HT1080 (cell line): ENCODE results near the gene AHI1. TPM values are rescaled to one million over a fixed set of nuclear protein-coding genes. Genes with fewer than 3 reads are reported as not detected.

Experiments
- DNase-seq: peaks from one replicate; pipeline ENCODE4 v3.0.0-alpha.2; 2015; ENCODE audit warnings: low read depth
- total RNA-seq: library from RNA; depleted of rRNA; stranded (reverse); fragments of >200 nt; shearing (Covaris generic); gene quantifications from 2 replicates; pipeline ENCODE4 v1.2.3, GENCODE V29; 2014

Gene AHI1
- total RNA-seq, 1 experiment from 2014 or later: 7.8 TPM

GRCh38 chr6:135334169-135334568 lies 163.4 kb downstream of the AHI1 start:
- peak; percentile 30 for DNase-seq

- DNase-seq: no peak
Measured at GRCh38 chr6:135331002-135331401, 166.5 kb downstream of the AHI1 start.

DNA sequence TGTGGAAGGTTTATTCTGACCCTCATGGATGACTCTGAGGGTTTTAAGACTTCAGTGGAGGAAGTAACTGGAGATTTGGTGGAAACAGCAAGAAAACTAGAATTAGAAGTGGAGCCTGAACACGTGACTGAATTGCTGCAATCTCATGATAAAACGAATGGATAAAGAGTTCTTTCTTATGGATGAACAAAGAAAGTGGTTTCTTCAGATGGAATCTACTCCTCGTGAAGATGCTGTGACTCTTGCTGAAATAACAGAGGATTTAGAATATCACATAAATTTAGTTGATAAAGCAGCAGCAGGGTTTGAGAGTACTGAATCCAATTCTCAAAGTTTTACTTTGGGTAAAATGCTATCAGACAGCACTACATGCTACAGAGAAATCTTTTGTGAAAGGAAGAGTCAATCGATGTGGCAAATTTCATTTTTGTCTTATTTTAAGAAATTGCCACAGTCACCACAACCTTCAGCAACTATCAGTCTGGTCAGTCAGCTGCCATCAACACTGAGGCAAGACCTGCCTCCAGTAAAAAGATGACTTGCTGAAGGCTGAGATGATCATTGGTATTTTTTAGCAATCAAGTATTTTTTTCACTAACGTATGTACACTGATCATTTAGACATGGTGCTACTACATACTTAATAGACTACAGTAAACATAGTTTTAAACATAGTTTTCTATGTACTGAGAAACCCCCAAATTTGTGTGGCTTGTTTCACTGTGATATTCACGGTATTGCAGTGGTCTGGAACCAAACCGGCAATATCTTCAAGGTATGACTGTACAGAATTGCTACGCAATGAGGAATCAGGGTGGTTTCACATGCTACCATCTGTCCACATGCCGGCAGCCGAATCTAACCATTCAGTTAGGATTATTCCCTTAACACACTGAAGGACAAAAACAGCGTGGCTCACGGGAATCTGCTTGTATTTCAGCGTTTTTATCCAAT lies 167.4 kb downstream of the AHI1 start:
- DNase-seq: no peak

GRCh38 chr6:135328136-135328535 lies 169.4 kb downstream of the AHI1 start:
- DNase-seq: no peak

DNA sequence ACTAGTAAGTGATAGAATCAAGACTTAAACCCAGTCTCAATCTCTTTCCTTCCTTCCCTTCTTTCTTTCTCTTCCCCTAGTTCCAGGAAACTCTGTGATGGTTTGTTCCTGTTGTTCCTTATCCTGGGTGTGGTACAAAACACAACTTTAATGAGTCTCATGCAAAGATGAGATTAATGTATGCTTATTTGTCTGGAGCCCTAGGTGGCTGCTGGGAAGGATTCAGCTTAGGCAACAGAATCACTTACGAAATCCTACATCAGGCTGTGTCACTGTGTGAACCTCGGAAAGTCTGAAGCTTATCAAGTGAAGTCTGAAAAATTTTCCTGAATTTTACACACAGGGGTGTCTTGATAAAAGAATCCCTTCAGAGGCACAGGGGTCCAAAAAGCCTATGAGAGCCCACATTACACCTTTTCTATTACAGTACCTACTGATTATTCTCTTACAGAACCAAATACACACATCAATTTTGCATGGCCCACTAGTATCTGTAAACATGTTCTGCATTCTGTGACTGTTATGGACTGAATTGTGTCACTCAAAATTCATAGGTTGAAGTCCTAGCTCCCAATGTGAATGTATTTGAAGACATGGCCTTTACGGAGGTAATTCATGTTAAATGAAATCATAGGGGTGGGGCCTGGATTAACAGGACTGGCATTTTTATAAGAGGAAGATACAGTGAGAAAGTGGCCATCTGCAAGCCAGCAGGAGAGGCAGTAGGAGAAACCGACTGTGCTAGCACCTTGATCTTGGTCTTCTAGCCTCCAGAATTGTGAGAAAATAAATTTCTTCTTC lies 171.7 kb downstream of the AHI1 start:
- DNase-seq: no peak

DNA sequence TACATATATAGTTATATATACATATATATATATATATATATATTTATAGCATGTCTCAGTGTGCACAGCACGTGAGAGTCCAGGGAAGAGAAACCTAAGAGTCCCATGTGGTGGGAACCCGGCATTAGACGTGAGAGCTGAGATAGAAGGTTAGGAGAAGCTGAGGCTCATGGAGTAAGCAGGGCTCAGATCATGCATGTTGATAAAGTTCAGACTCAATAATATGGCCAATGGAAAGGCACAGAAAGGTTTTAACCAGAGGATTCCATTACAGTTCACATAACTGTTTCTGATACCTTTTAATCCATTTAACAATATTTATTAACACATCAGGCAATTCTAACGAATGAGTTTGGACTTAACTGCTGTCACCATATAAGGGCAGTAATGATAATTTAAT lies 173.0 kb downstream of the AHI1 start:
- DNase-seq: no peak

DNA sequence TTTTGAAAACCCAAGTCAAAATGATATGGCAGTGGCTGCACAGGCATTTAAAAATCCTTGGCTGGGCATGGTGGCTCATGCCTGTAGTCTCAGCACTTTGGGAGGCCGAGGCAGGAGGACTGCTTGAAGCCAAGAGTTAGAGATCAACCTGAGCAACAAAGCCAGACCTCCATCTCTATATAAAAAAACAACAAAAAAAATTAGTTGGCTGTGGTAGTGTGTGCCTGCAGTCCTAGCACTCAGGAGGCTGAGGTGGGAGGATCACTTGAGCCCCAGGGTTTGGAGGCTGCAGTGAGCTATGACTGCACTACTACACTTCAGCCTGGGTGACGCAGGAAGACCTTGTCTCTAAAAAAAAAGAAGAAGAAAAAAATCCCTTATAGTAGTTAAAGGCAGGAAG lies 173.6 kb downstream of the AHI1 start:
- DNase-seq: no peak

DNA sequence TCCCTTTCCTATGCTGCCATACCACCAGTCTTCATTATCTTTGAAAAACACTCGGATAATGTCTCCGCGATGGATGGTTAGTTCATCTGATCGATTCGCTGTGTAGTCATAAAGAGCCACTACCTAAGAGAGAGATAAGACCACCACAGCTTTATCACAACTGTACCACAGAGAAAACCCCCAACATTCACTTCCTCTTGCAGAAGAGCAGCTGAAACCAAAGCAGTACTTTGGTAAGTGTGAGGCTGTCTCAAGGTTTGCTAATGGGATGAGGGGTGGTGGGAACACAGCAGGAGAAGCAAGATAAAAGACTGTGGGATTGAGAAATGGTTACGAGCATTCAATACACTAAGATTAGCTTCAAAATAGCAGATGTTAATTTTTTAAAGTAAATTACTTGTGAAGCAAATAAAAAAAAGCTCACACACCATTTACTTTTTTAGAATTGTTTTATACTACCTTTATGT lies 174.3 kb downstream of the AHI1 start:
- DNase-seq: no peak

DNA sequence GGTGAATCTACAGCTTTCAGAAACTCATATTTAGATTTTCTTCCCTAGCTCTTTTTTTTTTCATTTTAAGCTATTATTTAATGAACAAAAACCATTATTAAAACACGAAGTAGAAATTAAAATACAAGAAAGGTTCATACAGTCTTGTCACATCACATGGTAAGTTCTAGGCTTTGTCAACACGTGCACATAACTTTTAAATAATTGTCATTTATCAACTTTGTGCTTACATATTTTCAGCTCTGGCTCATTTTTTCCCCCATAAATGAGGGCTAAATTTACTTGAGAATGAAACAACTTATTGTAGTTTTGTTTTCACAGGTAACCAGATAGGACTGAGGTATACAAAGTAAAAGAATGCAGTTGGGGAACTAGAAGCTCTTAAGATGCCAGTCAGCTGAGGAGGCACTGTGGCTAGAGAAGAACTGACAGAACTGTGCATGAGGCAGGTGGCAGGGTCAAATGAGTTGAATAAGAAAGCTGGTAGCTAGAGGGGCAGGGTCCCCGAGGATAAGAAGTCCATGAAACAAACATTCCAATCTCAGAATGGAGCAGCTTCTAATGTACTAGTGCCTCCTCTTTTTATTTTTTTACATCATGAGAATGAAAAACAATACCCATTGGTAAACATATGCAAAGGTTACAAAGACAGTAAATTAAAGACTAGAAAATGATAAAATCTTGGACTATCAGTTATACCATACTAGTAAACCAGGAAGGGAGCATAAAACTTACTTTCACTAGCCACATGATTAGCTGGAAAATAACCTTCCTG lies 174.9 kb downstream of the AHI1 start:
- DNase-seq: no peak

DNA sequence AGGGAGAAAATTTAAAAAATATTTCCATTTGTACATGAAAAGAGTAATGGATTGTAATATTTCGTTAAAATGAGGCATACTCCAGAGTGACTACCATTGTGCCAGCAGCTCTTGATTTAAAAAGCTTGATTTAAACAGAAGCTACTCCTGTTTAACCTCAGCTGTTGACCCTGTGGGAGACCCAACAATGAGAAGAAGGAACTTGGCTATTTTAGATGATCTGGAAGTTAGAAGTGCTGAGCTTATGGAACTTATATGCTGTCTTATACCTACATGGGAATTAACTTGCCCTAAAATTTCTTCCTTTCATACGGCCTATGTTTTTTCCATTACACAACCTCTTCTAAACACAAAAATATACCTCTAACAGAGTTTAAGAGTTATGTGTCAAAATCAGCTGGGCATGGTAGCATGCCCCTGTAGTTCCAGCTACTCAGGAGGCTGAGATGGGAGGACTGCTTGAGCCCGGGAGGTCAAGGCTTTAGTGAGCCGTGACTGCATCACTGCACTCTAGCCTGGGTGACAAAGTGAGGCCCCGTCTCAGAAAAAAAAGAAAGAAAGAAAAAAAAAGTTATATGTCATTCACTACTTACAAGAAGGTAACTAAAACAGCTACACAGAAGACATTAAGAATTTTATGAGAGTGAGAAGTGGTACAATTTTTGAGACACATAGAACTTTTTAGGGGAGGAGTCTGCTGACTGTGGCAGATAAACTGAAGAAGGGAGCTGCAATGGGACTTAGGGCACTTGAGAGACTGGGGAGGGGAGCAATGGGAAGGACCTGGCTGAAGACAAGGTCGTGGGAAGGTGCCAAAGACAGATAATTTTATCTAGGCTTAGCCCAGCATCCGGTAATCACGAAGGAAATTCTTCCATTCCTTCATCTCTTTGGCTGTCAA lies 176.6 kb downstream of the AHI1 start:
- no peak for DNase-seq

DNA sequence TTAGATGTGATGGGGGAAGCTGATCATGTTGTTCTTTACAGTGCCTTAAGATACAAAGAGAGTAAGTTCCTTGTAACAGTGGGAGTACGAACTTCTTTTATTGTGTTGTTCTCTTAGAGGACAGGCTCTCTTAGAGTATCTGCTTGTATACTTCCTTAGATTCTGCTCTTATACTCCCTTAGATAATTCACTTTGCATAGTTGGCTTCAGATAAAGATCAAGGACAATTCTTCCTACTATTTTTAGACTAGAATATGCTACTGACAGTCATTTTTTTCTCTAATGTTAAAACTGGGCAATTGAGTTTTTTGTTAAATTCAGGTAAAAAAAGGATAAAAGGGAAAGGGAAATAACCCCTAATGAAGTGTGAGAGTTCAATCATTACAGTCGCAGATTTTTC lies 177.7 kb downstream of the AHI1 start:
- no peak for DNase-seq

DNA sequence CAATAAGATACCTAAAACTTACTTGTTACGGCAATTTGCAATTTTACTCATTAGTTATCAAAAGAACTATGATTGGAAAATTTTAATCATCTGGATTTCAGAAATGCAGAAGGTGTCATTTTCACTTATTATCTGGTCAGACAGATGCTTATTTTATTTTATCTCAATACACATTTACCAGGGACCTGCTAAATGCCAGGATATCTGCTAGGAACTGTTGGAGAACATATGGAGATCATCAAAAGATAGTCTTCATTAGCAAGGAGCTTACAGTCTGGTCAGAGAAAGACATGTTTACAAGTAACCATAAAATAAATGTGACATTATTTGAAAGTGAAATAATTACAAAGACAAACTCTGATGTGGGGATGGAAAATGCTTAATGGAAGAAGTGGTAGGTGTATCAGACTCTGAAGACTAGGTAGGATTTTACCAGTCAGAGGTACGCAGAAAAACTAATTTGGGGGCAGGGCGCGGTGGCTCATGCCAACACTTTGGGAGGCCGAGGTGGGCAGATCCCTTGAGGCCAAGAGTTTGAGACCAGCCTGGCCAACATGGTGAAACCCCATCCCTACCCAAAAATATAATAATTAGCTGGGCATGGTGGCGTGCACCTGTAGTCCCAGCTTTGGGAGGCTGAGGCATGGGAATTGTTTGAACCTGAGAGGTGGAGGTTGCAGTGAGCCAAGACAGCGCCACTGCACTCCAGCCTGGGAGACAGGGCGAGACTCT lies 178.6 kb downstream of the AHI1 start:
- no peak for DNase-seq

DNA sequence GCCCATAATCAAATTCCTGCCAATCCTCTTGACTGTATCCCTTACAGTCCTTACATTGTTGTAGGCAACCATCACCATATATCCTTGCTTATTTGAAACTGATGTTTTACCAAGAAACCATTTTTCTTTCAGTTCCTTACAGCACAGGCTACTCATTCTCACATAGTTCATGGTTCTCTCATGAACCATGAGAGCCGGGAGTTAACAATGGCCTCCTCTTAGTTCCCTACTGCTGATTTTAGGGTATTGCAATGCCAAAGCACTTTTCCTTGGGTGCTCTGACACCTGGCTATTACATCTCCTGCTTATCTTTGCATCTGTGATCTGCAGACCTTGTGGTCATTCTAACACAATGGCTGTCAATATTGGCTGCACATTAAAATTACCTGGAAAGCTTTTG lies 183.0 kb downstream of the AHI1 start:
- DNase-seq: no peak

DNA sequence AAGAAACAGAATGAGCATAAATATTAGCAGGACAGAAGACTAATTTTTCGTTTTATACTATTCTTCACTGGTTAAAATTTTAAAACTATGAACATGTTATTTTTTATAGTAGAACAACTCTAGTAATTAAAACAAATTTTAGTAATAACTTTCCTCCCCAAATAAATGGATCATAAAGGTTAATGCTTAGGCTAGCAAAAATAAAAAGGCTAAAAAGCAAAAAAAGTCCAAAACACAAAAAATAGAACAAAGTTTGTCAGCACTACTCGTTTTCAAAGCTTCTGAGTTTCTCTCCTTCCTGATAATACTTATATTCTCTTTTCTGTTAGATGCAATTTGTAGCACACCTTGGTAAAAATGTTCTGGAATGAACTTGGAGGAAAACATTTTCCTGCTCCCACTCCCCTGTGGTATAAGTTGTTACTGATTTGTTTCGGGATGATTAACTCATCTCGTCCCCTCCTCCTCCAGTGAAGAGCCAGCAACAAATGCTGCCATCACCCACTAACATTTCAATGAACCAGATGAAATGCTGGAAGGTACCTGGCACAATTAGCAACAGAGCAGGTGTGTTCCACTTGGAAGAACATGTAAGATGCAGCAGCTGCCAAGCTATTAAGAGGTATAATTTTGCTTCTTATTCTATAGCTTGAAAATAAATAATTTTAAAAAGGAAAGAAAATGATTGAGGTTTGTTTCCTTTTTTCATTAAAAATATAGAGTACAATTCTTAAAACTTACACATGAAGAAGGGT lies 185.9 kb downstream of the AHI1 start:
- DNase-seq: no peak

GRCh38 chr6:135310291-135310690 lies 187.2 kb downstream of the AHI1 start:
- no peak for DNase-seq

- no peak for DNase-seq
Measured at GRCh38 chr6:135306740-135307420, 190.7 kb downstream of the AHI1 start.

DNA sequence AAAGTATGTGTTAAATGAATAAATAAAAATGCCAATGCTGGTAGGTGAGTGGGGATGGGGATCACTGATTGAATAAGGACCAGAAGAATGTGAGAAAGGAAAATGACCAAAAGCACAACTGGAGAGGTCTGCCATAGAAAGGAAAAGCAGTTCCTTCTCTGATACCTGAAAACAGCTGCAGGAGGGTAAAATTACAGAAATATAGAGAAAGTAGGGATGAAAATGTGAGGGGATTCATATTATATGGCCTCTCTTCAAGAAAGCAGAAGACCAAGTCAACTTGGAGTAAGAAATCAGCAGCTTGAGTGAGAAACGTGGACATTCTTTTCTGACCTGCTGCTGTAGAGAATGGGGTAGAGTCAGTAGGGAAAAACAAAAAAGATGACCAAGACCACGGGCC lies 191.4 kb downstream of the AHI1 start:
- DNase-seq: no peak

GRCh38 chr6:135305684-135306083 lies 191.9 kb downstream of the AHI1 start:
- no peak for DNase-seq
